Astrocyte of the cerebellum (primary cell): Measurements from ENCODE around the gene KCNK5.

Experiments
- DNase-seq: peaks from one replicate; pipeline ENCODE4 v3.0.0-alpha.2; 2011; ENCODE audit warnings: low read depth
- H3K4me3 ChIP-seq: 2 replicates; pipeline ENCODE4 v1.5.1; 2011; ENCODE audit warnings: mild to moderate bottlenecking, low read depth, low read length, moderate library complexity
- in situ Hi-C: cut with HindIII; loops from 2 replicates; pipeline ENCODE4 v1.10.0; 2017; ENCODE audit warnings: low sequenced_read_pairs
- TF ChIP-seq, protein P1 (sequence below): IDR thresholded peaks from 2 replicates; pipeline ENCODE4 v1.5.1; 2012; ENCODE audit warnings: low read length, low read depth, moderate library complexity, mild to moderate bottlenecking; ENCODE audit errors: missing control alignments

The KCNK5 gene

DNA sequence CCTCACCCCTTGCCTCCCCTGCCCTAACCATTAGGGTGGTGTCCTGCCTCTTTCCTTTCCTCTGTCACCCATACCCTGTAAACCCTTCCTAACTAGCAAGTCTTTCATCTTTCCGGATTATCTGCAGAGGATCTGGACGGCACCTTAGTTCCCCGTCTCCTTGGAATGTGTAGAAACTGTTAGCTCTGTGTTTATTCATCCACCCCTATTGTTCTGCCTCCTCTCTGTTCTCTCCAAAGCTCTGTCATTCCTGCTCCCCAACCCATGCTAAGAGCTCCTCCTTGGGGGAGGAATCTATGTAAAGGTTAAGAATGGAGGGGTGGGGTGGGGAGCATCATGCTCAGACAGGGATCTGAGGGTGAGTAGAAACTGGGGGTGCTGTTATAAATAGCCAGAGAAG lies 39.4 kb upstream of the KCNK5 start:
- in situ Hi-C loops = no loop called here
- TF ChIP-seq, protein P1, sequence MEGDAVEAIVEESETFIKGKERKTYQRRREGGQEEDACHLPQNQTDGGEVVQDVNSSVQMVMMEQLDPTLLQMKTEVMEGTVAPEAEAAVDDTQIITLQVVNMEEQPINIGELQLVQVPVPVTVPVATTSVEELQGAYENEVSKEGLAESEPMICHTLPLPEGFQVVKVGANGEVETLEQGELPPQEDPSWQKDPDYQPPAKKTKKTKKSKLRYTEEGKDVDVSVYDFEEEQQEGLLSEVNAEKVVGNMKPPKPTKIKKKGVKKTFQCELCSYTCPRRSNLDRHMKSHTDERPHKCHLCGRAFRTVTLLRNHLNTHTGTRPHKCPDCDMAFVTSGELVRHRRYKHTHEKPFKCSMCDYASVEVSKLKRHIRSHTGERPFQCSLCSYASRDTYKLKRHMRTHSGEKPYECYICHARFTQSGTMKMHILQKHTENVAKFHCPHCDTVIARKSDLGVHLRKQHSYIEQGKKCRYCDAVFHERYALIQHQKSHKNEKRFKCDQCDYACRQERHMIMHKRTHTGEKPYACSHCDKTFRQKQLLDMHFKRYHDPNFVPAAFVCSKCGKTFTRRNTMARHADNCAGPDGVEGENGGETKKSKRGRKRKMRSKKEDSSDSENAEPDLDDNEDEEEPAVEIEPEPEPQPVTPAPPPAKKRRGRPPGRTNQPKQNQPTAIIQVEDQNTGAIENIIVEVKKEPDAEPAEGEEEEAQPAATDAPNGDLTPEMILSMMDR = no peak
- no peak for DNase-seq
- no peak overlapping the region for H3K4me3 ChIP-seq

DNA sequence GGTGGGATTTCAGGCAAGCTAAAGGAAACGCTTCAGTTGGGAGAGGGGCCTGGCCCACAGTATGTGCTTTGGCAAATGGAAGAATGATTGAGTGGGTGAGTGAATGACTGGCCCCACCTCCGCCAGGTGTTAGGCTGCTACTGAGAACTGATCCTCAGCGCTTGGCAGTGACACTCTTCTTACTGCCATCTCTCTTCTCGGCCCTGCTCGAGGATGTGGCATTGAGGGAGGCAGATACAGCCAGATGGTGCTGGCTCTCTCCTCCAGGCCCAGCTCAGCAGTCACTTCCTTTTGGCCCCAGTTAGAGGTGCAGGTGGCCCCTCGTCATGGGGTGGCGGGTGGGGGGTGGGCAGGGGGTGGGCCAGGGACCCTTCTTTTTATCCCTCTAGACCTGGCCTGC lies 38.9 kb upstream of the KCNK5 start:
- TF ChIP-seq, protein P1 = no peak
- in situ Hi-C loops = no loop called here
- no peak overlapping the region for H3K4me3 ChIP-seq
- DNase-seq = no peak

DNA sequence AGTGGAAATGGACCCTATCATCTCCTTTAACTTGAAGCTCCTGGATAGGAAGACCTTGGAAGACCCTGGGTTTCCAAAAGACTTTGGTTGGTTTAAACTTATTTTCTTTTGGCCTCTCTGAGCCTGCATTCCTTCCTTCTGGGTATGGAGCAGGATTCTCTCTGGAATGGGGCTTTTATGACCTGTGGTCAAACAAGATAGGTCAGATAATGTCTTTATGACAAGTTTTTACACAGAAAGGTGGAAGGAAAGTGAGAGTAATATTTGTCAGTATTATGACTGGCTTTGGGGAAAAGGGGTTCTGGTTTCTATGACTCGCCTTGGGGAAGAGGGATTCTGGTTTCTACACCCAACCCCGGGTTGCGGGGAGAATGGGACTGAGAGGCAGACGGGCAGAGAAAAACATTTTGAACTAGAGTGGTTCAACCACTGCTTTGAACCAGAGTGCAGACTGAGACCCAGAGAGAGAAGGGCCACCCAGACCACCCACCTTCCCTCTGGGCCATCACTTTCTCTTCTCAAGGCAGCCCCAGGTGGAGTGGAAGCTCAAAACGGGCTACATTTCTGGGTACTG lies 37.6 kb upstream of the KCNK5 start:
- TF ChIP-seq, protein P1 = no peak
- in situ Hi-C loops = no loop called here
- DNase-seq = no peak
- H3K4me3 ChIP-seq = no peak overlapping the region

DNA sequence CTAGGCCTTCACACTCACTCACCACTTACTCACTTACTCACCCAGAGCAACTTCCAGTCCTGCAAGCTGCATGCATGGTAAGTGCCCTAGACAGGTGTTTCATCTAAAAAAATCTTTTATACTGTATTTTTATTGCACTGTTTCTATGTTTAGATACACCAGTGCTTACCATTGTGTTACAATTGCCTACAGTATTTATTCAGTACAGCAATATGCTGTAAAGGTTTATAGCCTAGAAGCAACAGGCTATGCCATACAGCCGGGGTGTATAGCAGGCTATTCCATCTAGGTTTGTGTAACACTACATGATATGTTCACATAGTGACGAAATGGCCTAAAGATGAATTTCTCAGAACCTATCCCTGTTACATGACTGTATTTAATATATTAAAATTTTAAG lies 37.1 kb upstream of the KCNK5 start:
- DNase-seq = no peak
- no peak overlapping the region for H3K4me3 ChIP-seq
- in situ Hi-C loops = no loop called here
- TF ChIP-seq, protein P1 = no peak

DNA sequence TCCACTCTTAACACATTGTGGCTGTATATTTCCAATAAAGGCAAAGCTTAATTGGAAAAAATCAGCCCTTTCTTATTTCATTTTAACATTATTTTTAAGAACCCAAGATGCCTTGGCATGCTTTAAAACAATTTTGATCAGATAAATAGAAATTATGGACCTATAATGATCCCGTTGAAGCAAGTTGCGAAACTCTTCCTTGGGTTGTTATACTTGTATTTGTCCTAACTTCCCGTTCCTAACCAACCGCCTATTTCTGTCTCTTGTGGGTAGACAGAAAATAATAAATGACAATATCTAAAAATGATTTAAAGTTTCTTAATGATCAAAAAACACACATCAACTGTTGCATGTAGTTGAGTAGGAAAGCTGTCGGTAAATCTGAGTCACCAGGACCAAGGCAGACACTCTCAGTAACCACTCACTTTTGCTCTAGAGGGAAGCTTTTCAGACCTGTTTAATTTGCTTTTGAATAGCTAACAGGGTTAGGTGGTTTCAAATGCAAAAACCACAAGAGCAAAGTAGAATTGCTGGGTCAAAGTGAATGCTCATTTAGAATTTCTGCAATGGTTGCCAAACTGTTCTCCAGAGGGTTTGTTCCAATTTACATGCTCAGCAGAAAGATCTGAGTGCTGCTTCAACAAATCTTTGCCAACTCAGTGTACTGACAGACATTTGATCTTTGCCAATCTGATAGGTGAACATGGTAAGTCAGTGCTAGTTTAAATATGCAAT lies 34.2 kb upstream of the KCNK5 start:
- no peak overlapping the region for H3K4me3 ChIP-seq
- in situ Hi-C loops = loop anchor here (5.0 kb wide), 1 partner anchor 81 kb away; no protein-coding TSS in a partner anchor
- TF ChIP-seq, protein P1 = no peak
- DNase-seq = no peak

DNA sequence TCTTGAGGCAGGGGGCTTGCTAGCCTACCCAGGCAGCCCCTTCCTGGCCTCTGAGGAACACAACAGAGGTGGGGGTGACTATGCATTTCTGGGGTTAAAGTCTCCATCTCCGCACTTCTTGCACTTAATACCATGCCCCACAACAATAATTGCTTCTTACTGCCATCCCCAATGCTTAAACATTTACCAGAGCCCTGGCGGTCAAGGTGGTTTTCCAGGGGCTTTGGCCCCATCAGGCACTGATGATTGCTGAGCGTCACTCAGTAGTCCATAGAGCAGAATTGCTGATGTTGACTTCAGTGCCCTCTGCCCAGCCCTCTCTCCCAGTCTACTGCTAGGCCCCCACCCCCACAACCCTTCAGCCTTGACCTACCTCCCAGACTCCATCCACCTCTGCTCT lies 32.5 kb upstream of the KCNK5 start:
- in situ Hi-C loops = loop anchor here (5.0 kb wide), 1 partner anchor 79 kb away; no protein-coding TSS in a partner anchor
- TF ChIP-seq, protein P1 = no peak

More for the DNA sequence above, 32.5 kb upstream of the KCNK5 start:
- H3K4me3 ChIP-seq = no peak overlapping the region
- DNase-seq = no peak
